NOMO-1 treated with DMSO at 0.1 percent for 48 hours (cell line): ENCODE measurements around the gene NR1H4.

ENCODE experiments used
- DNase-seq: peaks from one replicate; lab custom pipeline; 2025; ENCODE audit not compliant: unreplicated experiment; lab: John Stamatoyannopoulos, UW

The NR1H4 gene

DNA sequence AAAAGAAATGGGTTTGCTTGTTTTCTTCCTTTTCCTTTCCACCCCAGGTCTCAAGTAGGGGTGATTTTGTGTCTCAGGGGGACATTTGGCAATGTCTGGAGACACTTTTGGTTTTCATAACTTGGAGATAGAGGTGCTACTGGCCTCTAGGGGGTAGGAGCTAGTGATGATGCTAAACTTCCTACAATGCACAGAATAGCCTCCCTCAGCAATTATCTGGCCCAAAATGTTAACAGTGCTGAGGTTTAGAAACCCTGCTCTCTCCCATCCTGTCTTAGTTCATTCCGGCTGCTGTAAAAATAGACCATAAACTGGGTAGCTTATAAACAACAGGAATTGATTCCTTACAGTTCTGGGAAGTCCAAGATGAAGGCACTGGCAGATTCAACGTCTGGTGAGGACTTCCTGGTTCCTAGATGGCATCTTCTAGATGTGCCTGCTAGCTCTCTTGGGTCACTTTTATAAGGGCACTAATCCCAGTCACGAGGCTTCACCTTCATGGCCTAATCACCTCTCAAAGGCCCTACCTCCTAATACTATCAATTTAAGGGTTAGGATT lies 92.4 kb downstream of the NR1H4 start:
- DNase-seq = no peak

GRCh38 chr12:100566887-100567637 lies 93.4 kb downstream of the NR1H4 start:
- peak; percentile 86 for DNase-seq

DNA sequence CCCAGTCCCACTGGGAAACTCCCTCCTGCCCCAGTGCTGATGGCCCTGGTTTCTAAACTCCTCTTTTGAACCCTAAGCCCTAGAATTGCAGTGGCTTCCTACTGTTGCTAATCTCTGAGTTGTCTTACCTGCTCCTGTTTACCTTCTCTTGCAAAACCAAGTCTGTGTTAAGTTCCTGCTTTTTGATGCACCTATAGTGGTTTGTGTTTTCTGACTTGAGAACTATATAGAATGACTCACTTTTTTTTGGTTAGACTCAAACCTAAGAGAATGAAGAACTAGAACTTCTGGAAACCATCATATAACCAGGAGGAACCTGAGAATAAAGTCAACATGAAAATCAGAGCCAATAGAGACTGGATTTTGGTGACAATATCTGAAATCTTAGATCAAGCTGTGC lies 94.3 kb downstream of the NR1H4 start:
- DNase-seq = peak; percentile 44

- no peak for DNase-seq
Observed at GRCh38 chr12:100572184-100572583, 98.5 kb downstream of the NR1H4 start.

- DNase-seq = peak; percentile 87
Observed at GRCh38 chr12:100573292-100574186, 99.9 kb downstream of the NR1H4 start, which contains the start of gene GAS2L3. GAS2L3 (plus strand) TSS chr12:100573684; CDS start chr12:100594905, 21,221 bp downstream.

DNA sequence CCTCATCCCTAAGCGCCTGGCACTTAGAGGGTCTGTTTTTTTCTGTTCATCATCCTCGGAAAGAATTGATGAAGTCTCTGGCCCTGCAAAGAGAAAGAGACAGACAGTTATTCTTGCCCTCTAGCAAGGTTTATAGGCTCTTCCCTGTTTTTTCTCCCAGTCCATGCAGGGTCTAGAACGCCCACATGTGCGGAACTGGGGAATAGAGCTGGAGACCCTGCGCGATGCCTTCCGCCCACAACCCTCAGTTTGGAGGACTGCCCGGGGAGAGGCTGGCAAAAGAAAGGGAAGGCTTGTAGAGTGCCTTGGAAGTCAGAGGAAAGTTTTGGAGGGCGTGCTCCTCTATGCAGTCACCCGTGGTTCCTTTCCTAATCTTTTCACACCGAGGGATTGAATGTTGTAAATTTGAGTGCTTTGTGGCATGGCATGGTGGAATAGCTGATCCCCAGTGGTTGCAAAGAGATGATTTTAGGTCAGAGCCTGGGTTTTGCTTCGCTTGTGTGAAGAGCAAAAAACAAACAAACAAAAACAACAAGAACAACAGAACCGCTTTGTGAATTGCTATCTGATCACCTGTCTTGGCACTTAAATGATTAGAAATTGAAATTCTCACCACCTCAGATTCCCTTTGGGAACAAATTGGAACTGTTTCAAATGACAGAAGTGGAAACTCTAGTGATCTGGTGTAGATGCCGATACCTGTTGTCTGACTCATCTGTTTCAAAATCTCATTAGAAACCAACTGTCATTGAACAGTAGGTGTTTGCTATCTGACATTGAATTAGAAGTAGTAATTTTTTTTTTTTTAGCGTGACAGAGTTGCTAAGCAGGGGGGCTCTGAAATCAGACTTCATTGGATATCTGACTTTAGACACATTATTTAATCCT lies 100.8 kb downstream of the NR1H4 start:
- DNase-seq = no peak

DNA sequence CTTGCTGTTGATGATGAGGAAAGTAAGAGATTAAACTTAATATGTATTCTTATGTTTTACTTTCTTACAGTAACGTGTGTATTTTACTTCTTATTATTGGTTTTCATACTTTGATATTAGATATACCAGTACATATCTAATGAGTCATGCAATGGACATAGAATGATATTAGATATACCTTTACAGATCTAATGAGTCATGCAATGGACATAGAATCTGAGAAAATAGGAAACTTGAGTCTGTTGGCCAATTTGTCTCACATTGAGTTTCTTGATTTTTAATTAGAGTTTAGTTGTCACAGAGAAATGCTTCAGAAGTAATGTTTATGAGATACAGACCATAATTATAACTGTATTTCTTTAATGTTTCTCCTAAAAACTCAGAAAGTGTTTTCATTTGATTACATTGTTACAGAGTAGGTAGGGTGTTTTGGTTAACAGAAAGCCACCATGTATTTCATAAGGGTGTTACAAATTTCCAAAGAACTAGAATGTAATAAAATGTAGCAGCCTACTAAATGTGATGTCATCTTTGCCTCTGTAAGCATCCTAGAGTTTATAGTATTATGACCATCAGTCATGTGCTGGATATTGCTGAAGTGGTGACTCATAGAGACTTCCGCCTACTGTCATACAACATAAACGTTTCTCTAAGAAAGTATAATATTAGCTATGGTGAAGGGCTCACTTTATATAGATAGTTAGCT lies 102.8 kb downstream of the NR1H4 start:
- peak; percentile 93 for DNase-seq

- DNase-seq = no peak
Observed at GRCh38 chr12:100578923-100579322, 105.3 kb downstream of the NR1H4 start.

GRCh38 chr12:100579844-100580243 lies 106.2 kb downstream of the NR1H4 start:
- DNase-seq = no peak

DNA sequence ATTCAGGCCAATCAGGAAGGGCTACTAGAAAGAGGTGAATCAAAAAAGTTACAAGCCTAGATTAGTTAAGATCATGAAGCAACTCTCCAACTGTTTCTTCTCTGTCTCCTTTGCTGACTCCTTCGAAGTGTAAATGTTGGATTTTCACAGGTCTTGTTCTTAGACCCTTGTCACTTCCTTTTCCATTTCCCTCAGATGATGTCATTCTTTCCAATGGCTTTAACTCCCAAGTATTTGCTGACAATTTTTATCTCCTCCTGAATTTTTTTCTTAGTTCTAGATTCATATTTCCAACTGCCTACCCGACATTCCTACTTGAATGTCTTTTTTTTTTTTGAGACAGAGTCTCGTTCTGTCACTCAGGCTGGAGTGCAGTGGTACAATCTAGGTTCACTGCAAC lies 110.6 kb downstream of the NR1H4 start:
- no peak for DNase-seq

- no peak for DNase-seq
Observed at GRCh38 chr12:100591979-100592378, 118.3 kb downstream of the NR1H4 start.

DNA sequence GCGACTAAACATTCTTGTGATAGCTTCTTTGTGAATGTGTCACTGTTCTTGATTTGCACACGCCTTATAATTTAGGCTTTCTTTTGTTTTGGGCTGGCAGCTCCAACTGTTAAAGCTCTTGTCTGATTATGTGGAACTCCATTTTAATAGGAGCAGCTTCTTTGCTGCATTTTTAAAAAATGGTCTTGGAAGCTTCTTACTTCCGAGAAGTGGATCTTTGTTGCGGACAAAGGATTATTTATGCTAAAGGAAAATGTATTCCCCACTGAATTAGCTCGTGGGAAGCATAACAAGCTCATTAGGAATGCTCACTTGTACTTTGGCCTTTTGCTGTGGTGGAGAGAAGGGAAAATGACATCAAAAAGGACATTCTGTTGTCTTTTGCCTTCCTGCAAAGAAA lies 119.8 kb downstream of the NR1H4 start:
- no peak for DNase-seq

GRCh38 chr12:100601626-100602025 lies 128.0 kb downstream of the NR1H4 start:
- no peak for DNase-seq

- peak; percentile 60 for DNase-seq
Observed at GRCh38 chr12:100602997-100603396, 129.3 kb downstream of the NR1H4 start.

- DNase-seq = peak; percentile 71
Observed at GRCh38 chr12:100608776-100609175, 135.1 kb downstream of the NR1H4 start.

DNA sequence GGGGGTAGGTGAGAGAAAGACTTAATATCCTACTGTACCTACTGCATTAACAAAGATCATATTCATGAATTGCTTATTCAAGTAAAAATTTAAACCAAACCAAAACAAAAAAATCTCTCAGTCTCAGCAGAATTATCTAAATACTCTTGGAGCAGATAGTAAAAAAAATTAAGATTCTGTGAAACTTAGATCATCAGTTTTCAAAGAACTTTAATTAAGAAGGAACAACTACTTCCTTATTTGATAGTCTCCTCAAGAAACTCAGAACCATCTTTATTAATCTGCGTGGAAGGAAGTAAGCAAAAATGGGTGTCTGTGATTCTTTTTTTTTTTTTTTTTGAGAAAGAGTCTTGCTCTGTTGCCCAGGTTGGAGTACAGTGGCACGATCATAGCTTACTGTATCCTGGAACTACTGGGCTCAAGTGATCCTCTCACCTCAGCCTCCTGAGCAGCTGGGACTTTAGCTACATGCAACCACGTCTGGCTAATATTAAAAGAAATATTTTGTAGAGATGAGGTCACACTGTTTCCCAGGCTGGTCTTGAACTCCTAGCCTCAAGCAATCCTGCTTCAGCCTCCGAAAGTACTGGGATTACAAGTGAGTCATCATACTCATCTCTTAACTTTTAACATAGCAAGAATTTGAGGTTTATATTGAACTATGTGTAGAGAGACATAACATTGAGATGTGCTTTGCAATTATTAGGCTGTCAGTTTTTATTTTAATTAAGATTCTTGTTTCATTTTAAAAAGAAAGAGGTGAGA lies 137.2 kb downstream of the NR1H4 start:
- peak; percentile 32 for DNase-seq

GRCh38 chr12:100612606-100613005 lies 138.9 kb downstream of the NR1H4 start:
- no peak for DNase-seq
